GM12801 (cell line): Measurements from ENCODE around the gene MYCBP.

ENCODE experiments used
- TF ChIP-seq, protein P1 (sequence below): IDR thresholded peaks from one replicate; pipeline ENCODE4 v1.5.1; 2011; ENCODE audit warnings: control low read depth; ENCODE audit not compliant: insufficient read length; ENCODE audit errors: extremely low read depth

Gene MYCBP

GRCh38 chr1:38840281-38840680, 32.9 kb downstream of the MYCBP start:
- TF ChIP-seq, protein P1, sequence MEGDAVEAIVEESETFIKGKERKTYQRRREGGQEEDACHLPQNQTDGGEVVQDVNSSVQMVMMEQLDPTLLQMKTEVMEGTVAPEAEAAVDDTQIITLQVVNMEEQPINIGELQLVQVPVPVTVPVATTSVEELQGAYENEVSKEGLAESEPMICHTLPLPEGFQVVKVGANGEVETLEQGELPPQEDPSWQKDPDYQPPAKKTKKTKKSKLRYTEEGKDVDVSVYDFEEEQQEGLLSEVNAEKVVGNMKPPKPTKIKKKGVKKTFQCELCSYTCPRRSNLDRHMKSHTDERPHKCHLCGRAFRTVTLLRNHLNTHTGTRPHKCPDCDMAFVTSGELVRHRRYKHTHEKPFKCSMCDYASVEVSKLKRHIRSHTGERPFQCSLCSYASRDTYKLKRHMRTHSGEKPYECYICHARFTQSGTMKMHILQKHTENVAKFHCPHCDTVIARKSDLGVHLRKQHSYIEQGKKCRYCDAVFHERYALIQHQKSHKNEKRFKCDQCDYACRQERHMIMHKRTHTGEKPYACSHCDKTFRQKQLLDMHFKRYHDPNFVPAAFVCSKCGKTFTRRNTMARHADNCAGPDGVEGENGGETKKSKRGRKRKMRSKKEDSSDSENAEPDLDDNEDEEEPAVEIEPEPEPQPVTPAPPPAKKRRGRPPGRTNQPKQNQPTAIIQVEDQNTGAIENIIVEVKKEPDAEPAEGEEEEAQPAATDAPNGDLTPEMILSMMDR: no peak

- TF ChIP-seq, protein P1: no peak
Measured at GRCh38 chr1:38839363-38839762, 33.8 kb downstream of the MYCBP start.

DNA sequence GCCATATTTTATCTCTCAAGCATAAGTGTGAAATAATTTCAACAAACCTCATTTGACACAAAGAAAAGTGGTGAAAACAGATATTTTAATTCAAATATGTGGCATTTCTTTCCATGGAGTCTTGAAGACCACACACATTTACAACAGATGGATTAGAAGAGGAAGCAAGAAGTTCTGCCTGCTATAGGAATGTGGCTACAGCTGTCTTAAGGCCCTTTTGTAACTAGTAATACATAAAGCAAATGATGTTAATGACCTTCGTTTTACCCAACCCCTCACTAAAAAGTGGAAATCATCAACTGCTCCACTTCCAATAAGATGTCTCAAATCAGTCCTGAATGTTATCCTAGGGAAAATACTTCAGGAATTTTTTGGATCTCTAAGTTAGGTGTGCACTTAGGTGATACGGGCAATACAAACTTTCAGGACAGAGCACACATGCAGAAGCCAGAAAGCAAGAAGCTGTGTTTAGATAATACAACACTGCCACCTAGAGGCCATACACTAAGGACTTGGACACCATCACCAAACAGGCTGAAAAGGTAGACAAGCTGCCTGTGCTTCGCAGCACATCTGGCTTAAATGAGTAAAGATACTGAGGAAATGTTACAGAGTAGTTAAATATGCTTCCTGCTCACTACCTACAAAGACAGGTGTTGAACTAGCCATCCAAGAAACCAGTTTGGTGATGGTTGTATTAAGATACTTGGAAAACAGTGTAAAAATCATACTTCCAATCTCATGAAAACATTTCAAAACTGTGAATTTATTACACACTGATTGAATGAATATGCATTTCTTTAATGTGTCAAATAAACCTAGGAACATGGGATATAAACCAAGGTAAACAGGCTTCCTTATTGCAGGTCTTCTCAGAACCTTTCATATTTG, 38.0 kb downstream of the MYCBP start:
- TF ChIP-seq, protein P1: no peak

DNA sequence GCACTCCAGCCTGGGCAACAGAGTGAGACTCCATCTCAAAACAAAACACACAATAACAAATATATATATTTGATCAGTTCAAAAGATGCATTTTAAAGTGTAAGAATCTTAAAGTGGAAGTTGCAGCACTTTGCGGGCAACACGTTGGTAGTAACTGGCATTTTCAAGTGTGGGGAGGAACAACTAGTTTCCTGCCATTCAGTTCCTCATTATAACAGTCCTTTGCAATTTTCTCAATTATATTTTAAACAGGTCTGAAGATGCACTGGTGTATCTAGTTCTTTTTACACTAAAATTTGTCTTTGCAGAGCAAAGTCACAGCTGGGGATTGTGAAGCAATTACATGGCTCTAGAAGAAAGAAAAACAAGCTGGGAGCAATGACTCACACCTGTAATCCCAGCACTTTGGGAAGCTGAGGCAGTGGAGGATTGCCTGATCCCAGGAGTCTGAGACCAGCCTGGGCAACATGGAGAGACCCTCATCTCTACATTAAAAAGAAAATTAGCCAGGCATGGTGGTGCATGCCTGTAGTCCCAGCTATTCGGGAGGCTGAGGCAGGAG, 38.8 kb downstream of the MYCBP start:
- TF ChIP-seq, protein P1: no peak

- TF ChIP-seq, protein P1: no peak
Measured at GRCh38 chr1:38833146-38833545, 40.0 kb downstream of the MYCBP start.

DNA sequence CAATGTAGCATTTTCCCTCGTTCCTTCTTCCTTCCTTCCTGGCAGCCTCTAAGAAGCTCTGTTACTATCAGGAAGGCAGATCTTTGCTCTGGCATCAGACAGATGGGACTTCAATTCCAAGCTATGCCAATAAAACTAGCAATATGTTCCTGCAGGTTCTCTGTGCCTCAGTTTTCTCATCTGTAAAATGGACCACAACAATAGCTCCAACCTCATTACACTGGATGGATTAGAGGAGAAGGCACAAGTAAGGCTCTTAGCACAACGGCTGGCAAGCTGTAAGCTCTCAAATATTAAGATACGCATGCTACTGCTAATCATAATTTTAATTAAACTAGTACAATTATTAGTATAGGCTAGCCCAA, 40.8 kb downstream of the MYCBP start:
- TF ChIP-seq, protein P1: no peak

DNA sequence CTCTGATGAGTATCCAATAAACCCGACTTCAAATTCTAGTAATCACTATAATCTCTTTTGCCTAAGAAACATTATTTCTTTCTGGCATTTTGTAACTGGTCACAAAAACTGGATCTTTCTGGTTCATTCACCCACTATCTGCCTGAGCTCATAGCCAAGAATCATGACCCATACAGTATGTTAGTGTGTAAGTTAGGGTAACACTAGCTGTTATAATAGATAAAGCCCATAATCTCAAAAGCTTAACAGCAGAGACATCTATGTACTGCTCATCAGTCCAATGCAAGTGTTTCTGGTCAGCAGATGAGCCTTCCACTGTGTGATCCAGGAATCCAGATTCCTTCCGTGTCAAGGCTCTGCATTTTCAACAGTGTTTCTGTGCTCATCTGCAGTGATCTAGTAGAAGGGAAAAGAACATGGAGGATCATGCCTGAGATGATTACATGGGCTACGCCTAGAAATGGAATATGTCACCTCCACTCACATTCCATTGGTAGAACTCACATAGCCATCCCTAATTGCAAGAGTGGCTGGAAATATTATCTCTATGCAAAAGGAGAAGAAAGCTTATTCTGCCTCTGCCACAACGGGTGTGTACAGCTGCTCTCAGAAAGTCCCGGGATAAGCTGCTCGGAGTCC, 41.3 kb downstream of the MYCBP start:
- TF ChIP-seq, protein P1: no peak
